Measurements from ENCODE around the gene XIRP1. TPM values are rescaled to one million over a fixed set of nuclear protein-coding genes. Genes with fewer than 3 reads are reported as not detected.
A peak's percentile ranks its signal among the peaks of the same experiment; 100 is the strongest.

Gene XIRP1
- total and polyA plus RNA-seq, 2 donors (not counting 1 experiment from before 2014, with no cell fraction given), result 0.05 TPM; not detected in 1

GRCh38 chr3:39139442-39139841 lies 53.0 kb downstream of the XIRP1 start:
- Histone ChIP-seq H3K9me3 (ENCODE audit: control insufficient read depth, insufficient read depth, low read depth, low read length) (no peaks in the 10 kb centered on the region), H2AFZ (ENCODE audit: low read length) (no peak overlapping the region), H3K9ac (ENCODE audit: insufficient read depth, low read length) (no peak overlapping the region), H3K79me2 (ENCODE audit: control insufficient read depth, insufficient read depth, low read length) (peaks cover 7% of the 10 kb centered on the region), H3K27me3 (ENCODE audit: control insufficient read depth, insufficient read depth, low read length) (no peaks in the 10 kb centered on the region), H3K4me3 (replicated peaks in 1 of 4; ENCODE audit: control extremely low read depth in 1 of 4, insufficient read depth in 1 of 4, low read depth in 3 of 4, low read length in 4 of 4) (no peak overlapping the region), H3K4me1 (ENCODE audit: control insufficient read depth, extremely low read depth, insufficient read depth, low read length) (no peaks in the 10 kb centered on the region), H4K20me1 (ENCODE audit: control insufficient read depth, extremely low read depth, insufficient read depth, low read length) (no peaks in the 10 kb centered on the region), H3K36me3 (ENCODE audit: control insufficient read depth, insufficient read depth, low read length) (peaks cover 17% of the 10 kb centered on the region), H3K4me2 (ENCODE audit: extremely low read depth, insufficient read depth, low read length) (no peak overlapping the region), H3K27ac (ENCODE audit: insufficient read depth, low read length) (no peak overlapping the region)
- TF ChIP-seq EZH2 (IDR thresholded peaks at IDR 0.05; ENCODE audit: low read length, missing control alignments), result no peak
- no peak for TF ChIP-seq CTCF (conservative IDR thresholded peaks at IDR 0.05 in 1 of 2, IDR thresholded peaks at IDR 0.05 in 1 of 2; ENCODE audit: low read depth in 1 of 2, low read length in 2 of 2)
- no peak for DNase-seq (ENCODE audit: low read depth in 2 of 2)

GRCh38 chr3:39138804-39139415 lies 53.5 kb downstream of the XIRP1 start:
- Histone ChIP-seq H3K4me3 (replicated peaks in 1 of 4; ENCODE audit: control extremely low read depth in 1 of 4, insufficient read depth in 1 of 4, low read depth in 3 of 4, low read length in 4 of 4) (no peak overlapping the region), H3K9ac (ENCODE audit: insufficient read depth, low read length) (no peak overlapping the region), H3K9me3 (ENCODE audit: control insufficient read depth, insufficient read depth, low read depth, low read length) (no peaks in the 10 kb centered on the region), H3K27ac (ENCODE audit: insufficient read depth, low read length) (no peak overlapping the region), H3K27me3 (ENCODE audit: control insufficient read depth, insufficient read depth, low read length) (no peaks in the 10 kb centered on the region), H3K79me2 (ENCODE audit: control insufficient read depth, insufficient read depth, low read length) (peaks cover 7% of the 10 kb centered on the region), H4K20me1 (ENCODE audit: control insufficient read depth, extremely low read depth, insufficient read depth, low read length) (no peaks in the 10 kb centered on the region), H3K4me2 (ENCODE audit: extremely low read depth, insufficient read depth, low read length) (no peak overlapping the region), H2AFZ (ENCODE audit: low read length) (no peak overlapping the region), H3K36me3 (ENCODE audit: control insufficient read depth, insufficient read depth, low read length) (peaks cover 14% of the 10 kb centered on the region), H3K4me1 (ENCODE audit: control insufficient read depth, extremely low read depth, insufficient read depth, low read length) (no peaks in the 10 kb centered on the region)
- TF ChIP-seq EZH2 (IDR thresholded peaks at IDR 0.05; ENCODE audit: low read length, missing control alignments), result no peak
- TF ChIP-seq CTCF (conservative IDR thresholded peaks at IDR 0.05 in 1 of 2, IDR thresholded peaks at IDR 0.05 in 1 of 2; ENCODE audit: low read depth in 1 of 2, low read length in 2 of 2), result no peak
- DNase-seq (ENCODE audit: low read depth in 2 of 2), result peak in 1 of 2 donors; percentile 51

DNA sequence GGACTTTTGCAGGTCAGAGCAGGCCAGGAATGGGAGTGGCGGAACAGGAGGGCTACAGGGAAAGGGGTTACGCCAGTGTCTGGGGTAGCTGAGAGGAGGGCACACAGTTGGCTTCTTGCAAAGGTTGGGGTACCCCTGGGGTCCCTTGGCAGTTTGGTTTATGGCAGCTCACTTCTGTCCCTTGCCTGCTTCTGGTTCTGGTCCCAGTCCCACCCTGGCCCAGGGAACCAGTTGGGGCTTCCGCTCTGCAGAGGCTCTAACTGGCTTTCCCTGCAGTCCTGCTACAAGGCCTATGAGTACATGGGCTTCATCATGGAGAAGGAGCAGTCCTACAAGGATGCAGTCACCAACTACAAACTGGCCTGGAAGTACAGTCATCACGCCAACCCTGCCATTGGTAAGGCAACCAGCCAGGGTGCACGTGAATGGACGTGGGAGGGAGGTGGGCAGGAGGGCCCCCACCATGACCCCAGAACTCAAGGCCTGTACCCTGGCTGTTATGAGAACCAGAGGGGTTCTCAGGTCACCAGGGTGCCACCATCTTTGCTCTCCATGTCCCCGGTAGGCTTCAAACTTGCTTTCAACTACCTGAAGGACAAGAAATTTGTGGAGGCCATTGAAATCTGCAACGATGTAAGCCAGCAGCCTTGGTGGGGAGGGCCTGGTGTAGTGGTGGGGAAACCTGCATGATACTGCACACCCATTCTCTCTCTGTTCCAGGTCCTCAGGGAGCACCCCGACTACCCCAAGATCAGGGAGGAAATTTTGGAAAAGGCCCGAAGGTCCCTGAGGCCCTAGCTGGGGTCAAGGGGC lies 54.2 kb downstream of the XIRP1 start:
- TF ChIP-seq CTCF (conservative IDR thresholded peaks at IDR 0.05 in 1 of 2, IDR thresholded peaks at IDR 0.05 in 1 of 2; ENCODE audit: low read depth in 1 of 2, low read length in 2 of 2) (no peak), EZH2 (IDR thresholded peaks at IDR 0.05; ENCODE audit: low read length, missing control alignments) (no peak)
- no peak for DNase-seq (ENCODE audit: low read depth in 2 of 2)
- no peaks in the 10 kb centered on the region for H4K20me1 ChIP-seq (ENCODE audit: control insufficient read depth, extremely low read depth, insufficient read depth, low read length)

More for the DNA sequence above, 54.2 kb downstream of the XIRP1 start:
- no peak overlapping the region for H3K9ac ChIP-seq (ENCODE audit: insufficient read depth, low read length)
- no peak overlapping the region for H3K4me3 ChIP-seq (replicated peaks in 1 of 4; ENCODE audit: control extremely low read depth in 1 of 4, insufficient read depth in 1 of 4, low read depth in 3 of 4, low read length in 4 of 4)
- peaks cover 4% of the 10 kb centered on the region for H3K79me2 ChIP-seq (ENCODE audit: control insufficient read depth, insufficient read depth, low read length)
- no peak overlapping the region for H3K4me2 ChIP-seq (ENCODE audit: extremely low read depth, insufficient read depth, low read length)
- H3K9me3 ChIP-seq (ENCODE audit: control insufficient read depth, insufficient read depth, low read depth, low read length), result no peaks in the 10 kb centered on the region
- peaks cover 7% of the 10 kb centered on the region for H3K36me3 ChIP-seq (ENCODE audit: control insufficient read depth, insufficient read depth, low read length)
- no peak overlapping the region for H2AFZ ChIP-seq (ENCODE audit: low read length)
- H3K27me3 ChIP-seq (ENCODE audit: control insufficient read depth, insufficient read depth, low read length), result no peaks in the 10 kb centered on the region
- H3K4me1 ChIP-seq (ENCODE audit: control insufficient read depth, extremely low read depth, insufficient read depth, low read length), result no peaks in the 10 kb centered on the region
- H3K27ac ChIP-seq (ENCODE audit: insufficient read depth, low read length), result no peak overlapping the region

Data from fibroblast of lung (primary cell).